Kidney epithelial cell (primary cell): Measurements from ENCODE around the gene STAT5A. TPM values are rescaled to one million over a fixed set of nuclear protein-coding genes. Genes with fewer than 3 reads are reported as not detected.

ENCODE experiments used
- DNase-seq: peaks from one replicate; pipeline ENCODE4 v3.0.0-alpha.2; 2010; ENCODE audit warnings: low read depth
- H3K27me3 ChIP-seq: 2 replicates; pipeline ENCODE4 v1.6.0; 2011; ENCODE audit warnings: low read length; ENCODE audit not compliant: control insufficient read depth, insufficient read depth
- H3K36me3 ChIP-seq: 2 replicates; pipeline ENCODE4 v1.5.1; 2011; ENCODE audit warnings: low read length; ENCODE audit not compliant: control insufficient read depth, insufficient read depth
- H3K4me3 ChIP-seq: 2 replicates; pipeline ENCODE4 v1.5.1; 2011; ENCODE audit warnings: low read depth, mild to moderate bottlenecking, control low read depth, low read length
- total RNA-seq: library from RNA; depleted of rRNA; stranded (reverse); fragments of >200 nt; gene quantifications from 2 replicates; pipeline ENCODE4 v1.2.3, GENCODE V29; 2015
- TF ChIP-seq, protein P1 (sequence below): IDR thresholded peaks from 2 replicates; pipeline ENCODE4 v1.5.1; 2011; ENCODE audit warnings: mild to moderate bottlenecking, moderate library complexity, low read length, control low read depth, inconsistent platforms; ENCODE audit not compliant: insufficient read depth, poor library complexity, severe bottlenecking

STAT5A gene
- total RNA-seq, 1 donor from 2014 or later = 11.4 TPM

DNA sequence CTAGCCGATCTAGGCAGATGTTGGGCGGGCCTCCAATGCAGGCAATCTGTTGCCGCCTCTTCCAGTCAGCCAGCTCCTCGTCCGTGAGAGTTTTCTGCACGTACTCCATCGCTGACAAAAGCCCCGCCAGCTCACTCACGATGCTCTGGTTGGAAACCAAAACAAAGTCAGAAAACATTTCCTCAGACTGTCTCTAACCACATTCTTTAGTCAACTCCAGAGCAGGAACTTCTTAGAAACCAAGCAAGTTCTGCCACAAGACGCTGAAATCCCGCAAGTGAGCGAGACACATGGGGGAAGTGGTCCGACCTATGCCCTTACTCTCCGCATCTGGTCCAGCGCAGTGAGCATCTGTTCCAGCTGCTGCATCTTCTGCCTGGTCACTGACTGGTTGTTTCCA is 49.1 kb downstream of the STAT5A start:
- DNase-seq = no peak
- Histone ChIP-seq H3K4me3 (no peak overlapping the region), H3K27me3 (no peaks in the 10 kb centered on the region), H3K36me3 (no peaks in the 10 kb centered on the region)
- TF ChIP-seq, protein P1, sequence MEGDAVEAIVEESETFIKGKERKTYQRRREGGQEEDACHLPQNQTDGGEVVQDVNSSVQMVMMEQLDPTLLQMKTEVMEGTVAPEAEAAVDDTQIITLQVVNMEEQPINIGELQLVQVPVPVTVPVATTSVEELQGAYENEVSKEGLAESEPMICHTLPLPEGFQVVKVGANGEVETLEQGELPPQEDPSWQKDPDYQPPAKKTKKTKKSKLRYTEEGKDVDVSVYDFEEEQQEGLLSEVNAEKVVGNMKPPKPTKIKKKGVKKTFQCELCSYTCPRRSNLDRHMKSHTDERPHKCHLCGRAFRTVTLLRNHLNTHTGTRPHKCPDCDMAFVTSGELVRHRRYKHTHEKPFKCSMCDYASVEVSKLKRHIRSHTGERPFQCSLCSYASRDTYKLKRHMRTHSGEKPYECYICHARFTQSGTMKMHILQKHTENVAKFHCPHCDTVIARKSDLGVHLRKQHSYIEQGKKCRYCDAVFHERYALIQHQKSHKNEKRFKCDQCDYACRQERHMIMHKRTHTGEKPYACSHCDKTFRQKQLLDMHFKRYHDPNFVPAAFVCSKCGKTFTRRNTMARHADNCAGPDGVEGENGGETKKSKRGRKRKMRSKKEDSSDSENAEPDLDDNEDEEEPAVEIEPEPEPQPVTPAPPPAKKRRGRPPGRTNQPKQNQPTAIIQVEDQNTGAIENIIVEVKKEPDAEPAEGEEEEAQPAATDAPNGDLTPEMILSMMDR = no peak

DNA sequence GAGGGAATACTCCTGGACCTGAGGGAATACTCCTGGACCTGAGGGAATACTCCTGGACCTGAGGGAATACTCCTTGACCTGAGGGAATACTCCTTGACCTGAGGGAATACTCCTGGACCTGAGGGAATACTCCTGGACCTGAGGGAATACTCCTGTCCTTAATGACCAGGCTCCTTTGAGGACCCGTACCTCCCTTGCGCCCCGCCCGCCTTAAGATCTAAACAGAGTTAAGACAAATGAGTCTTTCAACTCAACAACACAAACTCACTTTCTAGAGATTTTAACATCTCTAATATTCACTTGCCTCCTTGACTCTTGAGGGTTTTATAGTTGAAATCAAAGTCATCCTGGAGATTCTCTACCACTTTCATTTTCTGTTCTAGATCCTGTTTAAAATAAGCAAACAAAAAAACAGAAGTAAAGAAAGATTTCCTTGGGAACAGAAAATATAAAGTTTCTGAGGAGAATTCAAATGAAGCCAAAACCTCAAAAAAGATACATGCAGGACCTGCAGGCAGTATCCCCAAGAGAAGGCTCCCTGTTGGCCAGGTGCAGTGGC is 50.2 kb downstream of the STAT5A start:
- no peaks in the 10 kb centered on the region for H3K27me3 ChIP-seq
- TF ChIP-seq, protein P1 = no peak
- DNase-seq = no peak
- no peak overlapping the region for H3K4me3 ChIP-seq
- no peaks in the 10 kb centered on the region for H3K36me3 ChIP-seq

DNA sequence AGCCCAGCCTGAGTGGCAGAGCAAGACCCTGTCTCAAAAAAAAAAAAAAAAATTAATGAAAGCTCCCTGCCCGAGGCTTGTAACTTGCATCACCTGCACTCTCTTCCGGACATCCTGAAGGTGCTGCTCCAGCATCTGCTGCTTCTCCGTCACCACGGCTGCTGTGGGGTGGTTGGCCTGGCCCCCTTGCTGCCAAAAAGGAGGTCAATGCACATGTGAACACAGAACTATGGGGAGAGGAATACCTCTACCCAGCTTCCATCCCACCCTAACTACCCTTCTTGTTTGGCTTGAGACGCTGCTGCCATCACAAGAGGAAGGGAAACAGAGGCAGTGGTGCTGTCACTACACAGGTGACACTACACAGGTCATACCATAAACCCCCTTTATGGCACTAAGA is 50.9 kb downstream of the STAT5A start:
- Histone ChIP-seq H3K4me3 (no peak overlapping the region), H3K36me3 (no peaks in the 10 kb centered on the region), H3K27me3 (no peaks in the 10 kb centered on the region)
- TF ChIP-seq, protein P1 = no peak
- no peak for DNase-seq

DNA sequence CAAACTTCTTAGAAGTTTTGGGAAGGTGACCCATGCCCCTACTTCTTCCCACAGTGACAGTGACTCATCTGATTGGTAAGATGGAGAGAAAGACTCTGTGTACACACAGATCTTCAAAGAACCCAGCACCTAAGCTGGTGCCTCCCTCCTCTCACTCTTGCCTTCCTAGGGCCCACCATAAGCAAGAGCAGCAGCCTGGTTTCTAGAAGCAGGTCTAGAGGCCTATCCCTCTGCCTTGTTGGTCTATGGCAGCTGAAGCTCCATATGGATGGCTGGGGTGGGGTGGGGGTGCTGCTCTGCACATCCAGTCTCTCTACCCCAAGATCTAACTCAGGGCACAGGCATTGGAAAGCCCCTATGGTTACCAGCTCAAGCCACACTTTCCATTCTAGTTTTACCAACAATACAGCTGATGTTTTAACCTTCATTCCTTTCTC is 52.4 kb downstream of the STAT5A start:
- Histone ChIP-seq H3K36me3 (no peaks in the 10 kb centered on the region), H3K4me3 (no peak overlapping the region), H3K27me3 (no peaks in the 10 kb centered on the region)
- no peak for DNase-seq
- TF ChIP-seq, protein P1 = no peak

DNA sequence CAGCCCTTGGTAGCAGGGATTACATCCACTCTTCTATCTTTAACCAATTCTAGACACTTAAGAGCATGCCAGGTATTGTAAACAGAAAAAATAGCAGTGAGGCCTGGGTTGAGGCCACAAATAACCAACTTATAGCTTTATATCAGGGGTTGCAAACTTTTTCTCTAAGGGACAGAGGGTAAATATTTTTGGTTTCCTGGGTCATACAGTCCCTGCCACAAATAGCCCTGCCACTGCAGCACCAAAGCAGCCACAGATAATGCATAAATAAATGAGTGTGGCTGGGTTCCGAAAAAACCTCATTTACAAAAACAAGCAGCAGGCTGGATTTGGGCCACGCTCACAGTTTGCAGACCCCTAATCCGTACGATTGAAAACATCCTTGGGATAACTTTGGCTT is 53.3 kb downstream of the STAT5A start:
- Histone ChIP-seq H3K36me3 (no peaks in the 10 kb centered on the region), H3K4me3 (no peak overlapping the region), H3K27me3 (no peaks in the 10 kb centered on the region)
- no peak for DNase-seq
- TF ChIP-seq, protein P1 = no peak
